ENCODE data around the gene USP10. TPM values are rescaled to one million over a fixed set of nuclear protein-coding genes. Genes with fewer than 3 reads are reported as not detected.
A peak's percentile ranks its signal among the peaks of the same experiment; 100 is the strongest.

The USP10 gene
- total and polyA plus RNA-seq, 2 donors (not counting 1 experiment from before 2014, with no cell fraction given), result 48.9 to 134 TPM

DNA sequence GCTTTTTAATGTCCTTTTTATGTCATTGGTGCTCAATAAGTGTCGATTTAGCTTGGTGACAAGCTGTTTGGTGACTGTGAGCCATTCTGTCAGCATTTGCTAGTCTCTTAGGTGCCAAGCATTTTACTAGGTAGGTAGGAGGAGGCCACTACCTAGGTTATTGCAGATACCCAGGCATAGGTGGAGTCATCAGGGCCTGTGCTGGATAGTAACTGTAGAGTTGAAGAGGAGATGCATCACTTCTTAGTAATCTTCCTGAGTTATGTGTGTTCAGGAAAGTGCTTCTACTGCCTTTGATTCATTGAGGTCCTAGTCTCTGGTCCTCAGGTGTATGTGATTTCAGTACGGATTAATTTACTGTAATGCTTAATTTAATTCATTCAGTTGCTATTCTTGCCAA lies 17.7 kb downstream of the USP10 start:
- Mint-ChIP-seq H3K4me3 (no peak overlapping the region), H3K27me3 (no peaks in the 10 kb centered on the region), H3K27ac (no peak overlapping the region), H3K9me3 (ENCODE audit: insufficient read depth) (no peaks in the 10 kb centered on the region), H3K4me1 (peaks cover 66% of the 10 kb centered on the region)
- intact Hi-C loops (cut with micrococcal nuclease), result no loop called here
- Histone ChIP-seq H2AFZ (ENCODE audit: insufficient read depth, low read depth, low read length, poor library complexity, severe bottlenecking) (no peak overlapping the region), H4K20me1 (ENCODE audit: control insufficient read depth, insufficient read depth, low read length, poor library complexity, severe bottlenecking) (peaks cover 83% of the 10 kb centered on the region), H3K4me1 (ENCODE audit: control insufficient read depth in 2 of 2, insufficient read depth in 2 of 2, low read length in 2 of 2) (peaks cover 22 to 26% of the 10 kb centered on the region in 2 donors), H3K79me2 (ENCODE audit: control insufficient read depth, insufficient read depth, low read length) (peaks cover 100% of the 10 kb centered on the region), H3K4me2 (replicated peaks; ENCODE audit: low read depth, low read length, poor library complexity, severe bottlenecking) (no peak overlapping the region), H3K27me3 (replicated peaks in 1 of 4; ENCODE audit: control extremely low read depth in 1 of 4, control insufficient read depth in 3 of 4, insufficient read depth in 4 of 4, low read length in 3 of 4) (no peaks in the 10 kb centered on the region), H3K9ac (ENCODE audit: low read length) (no peak overlapping the region), H3K4me3 (ENCODE audit: control extremely low read depth in 1 of 5, extremely low read depth in 1 of 5, insufficient read depth in 1 of 5, low read depth in 2 of 5, low read length in 4 of 5) (no peak overlapping the region), H3K27ac (ENCODE audit: low read length in 2 of 2) (peak overlapping the region in 1 of 2 donors; percentile 7), H3K9me3 (ENCODE audit: control extremely low read depth in 1 of 3, control insufficient read depth in 2 of 3, insufficient read depth in 1 of 3, low read length in 2 of 3) (no peaks in the 10 kb centered on the region), H3K36me3 (replicated peaks in 1 of 2; ENCODE audit: control extremely low read depth in 1 of 2, control insufficient read depth in 1 of 2, extremely low read depth in 1 of 2, insufficient read depth in 2 of 2, low read length in 1 of 2) (peaks cover 3 to 31% of the 10 kb centered on the region in 2 experiments)
- CTCF ChIA-PET, result interaction anchor here (3.3 to 25.4 kb wide), 2 partner anchors 8 to 96 kb away, joined by 28 to 536 read pairs; partner anchors contain the start of gene COTL1
- TF ChIP-seq, protein P1, sequence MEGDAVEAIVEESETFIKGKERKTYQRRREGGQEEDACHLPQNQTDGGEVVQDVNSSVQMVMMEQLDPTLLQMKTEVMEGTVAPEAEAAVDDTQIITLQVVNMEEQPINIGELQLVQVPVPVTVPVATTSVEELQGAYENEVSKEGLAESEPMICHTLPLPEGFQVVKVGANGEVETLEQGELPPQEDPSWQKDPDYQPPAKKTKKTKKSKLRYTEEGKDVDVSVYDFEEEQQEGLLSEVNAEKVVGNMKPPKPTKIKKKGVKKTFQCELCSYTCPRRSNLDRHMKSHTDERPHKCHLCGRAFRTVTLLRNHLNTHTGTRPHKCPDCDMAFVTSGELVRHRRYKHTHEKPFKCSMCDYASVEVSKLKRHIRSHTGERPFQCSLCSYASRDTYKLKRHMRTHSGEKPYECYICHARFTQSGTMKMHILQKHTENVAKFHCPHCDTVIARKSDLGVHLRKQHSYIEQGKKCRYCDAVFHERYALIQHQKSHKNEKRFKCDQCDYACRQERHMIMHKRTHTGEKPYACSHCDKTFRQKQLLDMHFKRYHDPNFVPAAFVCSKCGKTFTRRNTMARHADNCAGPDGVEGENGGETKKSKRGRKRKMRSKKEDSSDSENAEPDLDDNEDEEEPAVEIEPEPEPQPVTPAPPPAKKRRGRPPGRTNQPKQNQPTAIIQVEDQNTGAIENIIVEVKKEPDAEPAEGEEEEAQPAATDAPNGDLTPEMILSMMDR (IDR thresholded peaks at IDR 0.05), result no peak
- no peak for TF ChIP-seq EZH2 (IDR thresholded peaks at IDR 0.05; ENCODE audit: borderline replicate concordance, insufficient read depth, low read depth, low read length, poor library complexity, severe bottlenecking)
- POLR2A ChIA-PET, result no interaction called here
- 100% methylated on average over 1 of the region's 2 CpGs for WGBS (ENCODE audit: insufficient coverage)
- ATAC-seq (ENCODE audit: low read depth), result no peak
- no peak for DNase-seq

DNA sequence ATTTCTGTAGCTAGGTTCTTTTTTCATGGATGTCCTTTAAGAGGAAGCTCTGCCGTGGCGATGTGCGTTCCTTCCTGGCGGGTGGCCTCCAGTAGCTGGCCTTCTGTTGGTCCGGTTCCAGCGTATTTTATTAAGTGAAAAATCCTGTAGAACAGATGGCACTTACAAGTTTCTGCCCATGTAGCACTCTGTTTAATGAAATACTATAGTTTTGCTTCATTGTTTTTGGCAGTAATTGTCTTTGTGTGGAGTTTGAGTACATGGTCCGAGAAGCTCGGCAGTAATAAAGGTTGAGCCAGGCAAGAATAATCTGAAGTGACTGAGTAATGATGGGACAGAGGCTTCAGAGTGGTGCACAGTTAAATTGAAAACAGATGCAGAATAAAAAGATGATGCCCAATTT lies 20.4 kb downstream of the USP10 start:
- ATAC-seq (ENCODE audit: low read depth), result no peak

More for the DNA sequence above, 20.4 kb downstream of the USP10 start:
- H3K4me3 Mint-ChIP-seq, result no peak overlapping the region
- H3K4me3 ChIP-seq (ENCODE audit: control extremely low read depth in 1 of 5, extremely low read depth in 1 of 5, insufficient read depth in 1 of 5, low read depth in 2 of 5, low read length in 4 of 5), result no peak overlapping the region
- H3K4me1 ChIP-seq (ENCODE audit: control insufficient read depth in 2 of 2, insufficient read depth in 2 of 2, low read length in 2 of 2), result peaks cover 16 to 24% of the 10 kb centered on the region in 2 donors
- H3K27ac Mint-ChIP-seq, result peak overlapping the region; percentile 26
- no peak overlapping the region for H3K4me2 ChIP-seq (replicated peaks; ENCODE audit: low read depth, low read length, poor library complexity, severe bottlenecking)
- DNase-seq, result no peak
- H3K27me3 Mint-ChIP-seq, result no peaks in the 10 kb centered on the region
- H3K27me3 ChIP-seq (replicated peaks in 1 of 4; ENCODE audit: control extremely low read depth in 1 of 4, control insufficient read depth in 3 of 4, insufficient read depth in 4 of 4, low read length in 3 of 4), result no peaks in the 10 kb centered on the region
- H3K9ac ChIP-seq (ENCODE audit: low read length), result no peak overlapping the region
- peaks cover 99% of the 10 kb centered on the region for H3K79me2 ChIP-seq (ENCODE audit: control insufficient read depth, insufficient read depth, low read length)
- H2AFZ ChIP-seq (ENCODE audit: insufficient read depth, low read depth, low read length, poor library complexity, severe bottlenecking), result no peak overlapping the region
- no peak for TF ChIP-seq EZH2 (IDR thresholded peaks at IDR 0.05; ENCODE audit: borderline replicate concordance, insufficient read depth, low read depth, low read length, poor library complexity, severe bottlenecking)
- TF ChIP-seq, protein P1 (IDR thresholded peaks at IDR 0.05), result no peak
- 97% methylated on average over 6 of the region's 8 CpGs for WGBS (ENCODE audit: insufficient coverage)
- H3K9me3 ChIP-seq (ENCODE audit: control extremely low read depth in 1 of 3, control insufficient read depth in 2 of 3, insufficient read depth in 1 of 3, low read length in 2 of 3), result no peaks in the 10 kb centered on the region
- H3K4me1 Mint-ChIP-seq, result peaks cover 63% of the 10 kb centered on the region
- no peaks in the 10 kb centered on the region for H3K9me3 Mint-ChIP-seq (ENCODE audit: insufficient read depth)
- peak overlapping the region in 1 of 2 donors; percentile 1 for H3K27ac ChIP-seq (ENCODE audit: low read length in 2 of 2)
- ChIA-PET CTCF (interaction anchor here (0.6 to 25.4 kb wide), 11 partner anchors 8 to 1172 kb away, joined by 3 to 536 read pairs (median 5); partner anchors contain the start of gene COTL1), POLR2A (interaction anchor here (0.7 kb wide), 1 partner anchor 46 kb away, joined by 4 read pairs; no protein-coding TSS in a partner anchor)
- intact Hi-C loops (cut with micrococcal nuclease), result no loop called here
- peaks cover 86% of the 10 kb centered on the region for H4K20me1 ChIP-seq (ENCODE audit: control insufficient read depth, insufficient read depth, low read length, poor library complexity, severe bottlenecking)
- peaks cover 3 to 26% of the 10 kb centered on the region in 2 experiments for H3K36me3 ChIP-seq (replicated peaks in 1 of 2; ENCODE audit: control extremely low read depth in 1 of 2, control insufficient read depth in 1 of 2, extremely low read depth in 1 of 2, insufficient read depth in 2 of 2, low read length in 1 of 2)

All from B cell (primary cell).